IPS-18a (cell line): ENCODE data around the gene XRCC3.

Experiments
- H3K27ac ChIP-seq: one replicate; pipeline ENCODE4 v1.5.1; 2013; ENCODE audit warnings: low read length
- H3K27me3 ChIP-seq: one replicate; pipeline ENCODE4 v1.6.1; 2013; ENCODE audit warnings: mild to moderate bottlenecking, low read length; ENCODE audit not compliant: control insufficient read depth, insufficient read depth
- H3K36me3 ChIP-seq: one replicate; pipeline ENCODE4 v1.6.1; 2013; ENCODE audit warnings: low read depth, low read length; ENCODE audit not compliant: control insufficient read depth
- H3K4me1 ChIP-seq: one replicate; pipeline ENCODE4 v1.6.1; 2013; ENCODE audit warnings: low read depth, low read length; ENCODE audit not compliant: control insufficient read depth
- H3K4me3 ChIP-seq: one replicate; pipeline ENCODE4 v1.5.1; 2013; ENCODE audit warnings: low read length
- H3K9ac ChIP-seq: one replicate; pipeline ENCODE4 v1.6.1; 2013; ENCODE audit warnings: mild to moderate bottlenecking, low read length, moderate library complexity
- H3K9me3 ChIP-seq: one replicate; pipeline ENCODE4 v1.6.1; 2013; ENCODE audit warnings: low read depth, low read length; ENCODE audit not compliant: control insufficient read depth

The XRCC3 gene

DNA sequence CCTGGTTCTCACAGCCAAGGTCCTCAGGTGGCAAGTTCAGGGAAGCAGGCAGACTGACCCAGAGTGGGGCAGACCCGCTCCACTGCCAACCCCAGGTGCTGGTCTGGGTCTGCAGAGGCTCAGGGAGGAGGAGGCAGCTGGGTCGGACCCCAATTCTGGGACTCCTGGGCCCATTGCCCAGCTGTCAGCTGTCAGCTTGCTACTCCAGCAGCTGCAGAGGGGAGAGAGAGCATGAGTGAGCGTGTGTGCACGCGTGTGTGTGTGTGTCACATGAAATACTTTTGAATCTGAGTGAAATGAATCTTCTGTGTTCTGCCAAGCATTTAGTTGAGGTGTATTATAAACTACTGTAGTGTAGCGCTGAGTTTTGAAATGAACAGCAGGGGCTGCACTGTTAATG is 30.8 kb downstream of the XRCC3 start:
- H3K27me3 ChIP-seq: no peaks in the 10 kb centered on the region
- H3K27ac ChIP-seq: no peak overlapping the region
- no peak overlapping the region for H3K4me3 ChIP-seq
- H3K36me3 ChIP-seq: peaks cover 77% of the 10 kb centered on the region
- no peak overlapping the region for H3K9ac ChIP-seq
- H3K4me1 ChIP-seq: no peaks in the 10 kb centered on the region
- no peaks in the 10 kb centered on the region for H3K9me3 ChIP-seq

DNA sequence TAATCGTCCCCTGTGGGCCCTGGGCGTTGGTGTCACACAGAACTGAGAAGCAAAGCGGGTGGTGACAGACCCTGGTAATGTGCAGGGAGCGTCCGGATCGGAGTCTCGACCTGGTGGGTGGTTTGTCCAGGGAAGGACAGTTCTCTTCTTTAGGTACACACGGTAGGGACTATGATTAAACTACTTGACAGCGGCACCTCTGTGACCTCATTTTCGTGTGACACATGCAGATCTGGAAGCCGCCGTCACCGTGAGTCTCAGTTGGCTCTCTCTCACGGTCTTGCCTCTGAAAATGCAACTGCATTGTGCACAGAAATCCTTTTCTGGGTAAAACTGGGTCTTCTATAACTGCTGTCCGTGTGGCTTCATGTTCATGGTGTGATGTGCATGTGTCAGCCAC is 32.1 kb downstream of the XRCC3 start:
- no peaks in the 10 kb centered on the region for H3K27me3 ChIP-seq
- H3K27ac ChIP-seq: no peak overlapping the region
- H3K4me1 ChIP-seq: no peaks in the 10 kb centered on the region
- H3K36me3 ChIP-seq: peaks cover 76% of the 10 kb centered on the region
- H3K9me3 ChIP-seq: no peaks in the 10 kb centered on the region
- H3K9ac ChIP-seq: no peak overlapping the region
- no peak overlapping the region for H3K4me3 ChIP-seq

DNA sequence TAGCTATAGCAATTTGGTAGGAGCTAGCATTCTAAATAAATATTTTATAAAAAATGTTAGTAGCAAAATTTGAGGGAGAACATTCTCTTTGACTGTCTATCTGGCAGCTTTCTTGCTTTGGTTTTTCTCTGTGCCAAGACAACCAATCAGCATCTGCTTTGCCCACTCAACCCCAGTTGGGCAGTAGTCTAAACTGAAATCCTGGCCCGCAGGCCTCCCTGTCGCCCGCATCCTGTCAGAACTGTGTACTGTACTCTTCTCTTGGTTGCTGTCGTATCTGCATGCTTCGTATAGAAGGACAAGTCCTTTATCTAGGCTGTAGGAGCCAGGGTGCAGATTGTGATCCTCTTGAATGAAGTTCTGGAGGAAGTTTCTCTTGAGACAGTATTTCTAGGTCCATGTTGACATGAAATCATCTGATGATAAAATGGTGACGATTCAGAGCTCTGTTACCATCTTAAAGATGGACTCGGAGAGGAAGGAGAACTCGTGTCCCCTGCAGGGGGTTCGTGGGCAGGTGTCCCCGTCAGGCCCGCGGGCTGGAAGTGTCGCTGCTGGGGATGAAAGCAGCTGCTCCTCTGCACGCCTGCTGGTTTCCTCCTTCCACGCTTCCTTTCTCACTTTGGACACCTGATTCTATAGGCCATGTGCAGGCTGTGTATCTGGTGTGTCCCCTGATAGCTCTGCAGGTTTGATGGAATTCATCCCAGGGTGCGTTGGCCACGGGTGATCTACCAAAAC is 34.6 kb downstream of the XRCC3 start:
- Histone ChIP-seq H3K27ac (no peak overlapping the region), H3K36me3 (peaks cover 79% of the 10 kb centered on the region), H3K4me3 (no peak overlapping the region), H3K27me3 (no peaks in the 10 kb centered on the region), H3K4me1 (no peaks in the 10 kb centered on the region), H3K9ac (no peak overlapping the region), H3K9me3 (no peaks in the 10 kb centered on the region)

DNA sequence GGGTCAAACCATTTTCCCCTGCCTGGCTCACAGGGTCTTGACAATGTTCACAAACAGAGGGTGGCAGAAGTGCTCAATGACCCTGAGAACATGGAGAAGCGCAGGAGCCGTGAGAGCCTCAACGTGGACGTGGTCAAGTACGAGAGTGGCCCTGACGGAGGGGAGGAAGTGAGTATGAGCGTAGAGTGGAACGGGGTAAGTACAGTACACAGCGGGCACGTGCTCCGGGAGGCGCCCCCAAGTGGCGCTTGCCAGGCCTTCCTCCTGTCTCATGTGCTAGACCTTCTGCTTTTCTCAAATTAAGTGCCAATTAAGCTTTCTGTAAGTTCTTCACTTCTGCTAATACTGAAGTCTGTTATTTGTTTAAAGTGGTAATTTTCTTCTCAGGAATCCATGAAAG is 35.9 kb downstream of the XRCC3 start:
- Histone ChIP-seq H3K9me3 (no peaks in the 10 kb centered on the region), H3K4me3 (no peak overlapping the region), H3K9ac (no peak overlapping the region), H3K36me3 (peaks cover 84% of the 10 kb centered on the region), H3K4me1 (no peaks in the 10 kb centered on the region), H3K27me3 (no peaks in the 10 kb centered on the region), H3K27ac (no peak overlapping the region)

DNA sequence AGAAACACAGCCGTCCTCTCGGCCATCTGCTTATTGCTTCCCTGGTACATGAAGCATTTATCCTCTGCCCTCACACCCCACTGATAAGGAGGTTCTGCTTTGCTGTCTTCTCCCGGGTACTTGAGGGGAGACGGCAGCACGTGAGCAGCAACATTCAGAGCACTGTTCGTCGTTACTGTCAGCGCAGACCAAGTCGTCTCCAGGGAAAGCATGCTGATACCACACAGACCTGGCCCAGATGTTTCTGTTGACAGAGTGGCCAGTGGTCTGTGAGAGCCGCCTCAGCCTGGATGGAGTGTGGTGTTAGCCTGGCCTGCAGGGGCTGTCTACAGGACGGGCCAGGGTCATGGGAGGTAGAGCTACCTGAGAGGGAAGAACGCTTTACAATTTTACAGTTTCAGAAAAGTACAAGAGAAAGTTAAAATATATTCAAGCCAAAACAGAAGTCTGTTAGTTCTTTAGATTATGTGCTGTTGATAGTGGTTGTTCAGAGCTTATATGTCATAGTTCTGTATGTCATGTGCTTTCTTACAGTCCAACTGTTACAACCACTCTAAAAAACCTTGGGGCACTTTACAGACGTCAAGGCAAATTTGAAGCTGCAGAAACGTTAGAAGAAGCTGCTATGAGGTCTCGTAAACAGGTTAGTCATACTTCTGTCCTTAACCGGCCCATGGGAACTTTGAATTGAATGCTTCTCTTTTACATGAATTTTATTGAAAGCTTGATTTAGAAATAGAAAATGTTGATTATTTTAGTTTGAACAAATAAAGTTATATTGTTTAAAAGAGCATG is 38.2 kb downstream of the XRCC3 start:
- H3K27ac ChIP-seq: no peak overlapping the region
- no peak overlapping the region for H3K4me3 ChIP-seq
- H3K36me3 ChIP-seq: peaks cover 88% of the 10 kb centered on the region
- no peaks in the 10 kb centered on the region for H3K27me3 ChIP-seq
- no peaks in the 10 kb centered on the region for H3K9me3 ChIP-seq
- no peak overlapping the region for H3K9ac ChIP-seq
- H3K4me1 ChIP-seq: no peaks in the 10 kb centered on the region

DNA sequence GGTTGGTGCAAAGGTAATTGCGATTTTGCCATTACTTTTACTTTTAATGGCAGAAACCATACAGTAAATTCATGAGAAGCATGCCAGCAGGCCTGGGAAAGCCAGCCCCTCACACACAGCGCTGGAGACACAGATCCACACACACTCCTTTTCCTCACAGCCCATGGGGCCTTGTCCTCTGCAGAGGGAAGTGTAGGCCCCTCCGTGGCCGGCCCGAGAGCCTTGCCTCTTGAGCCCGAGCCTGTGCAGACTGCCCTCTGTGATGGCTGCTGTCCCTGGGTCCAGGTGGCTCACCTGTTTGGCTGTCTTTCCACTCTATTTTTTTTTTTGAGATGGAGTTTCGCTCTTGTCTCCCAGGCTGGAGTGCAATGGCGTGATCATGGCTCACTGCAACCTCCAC is 39.3 kb downstream of the XRCC3 start:
- H3K9me3 ChIP-seq: no peaks in the 10 kb centered on the region
- H3K4me3 ChIP-seq: no peak overlapping the region
- no peak overlapping the region for H3K9ac ChIP-seq
- H3K27me3 ChIP-seq: no peaks in the 10 kb centered on the region
- H3K27ac ChIP-seq: no peak overlapping the region
- no peaks in the 10 kb centered on the region for H3K4me1 ChIP-seq
- H3K36me3 ChIP-seq: peaks cover 92% of the 10 kb centered on the region

DNA sequence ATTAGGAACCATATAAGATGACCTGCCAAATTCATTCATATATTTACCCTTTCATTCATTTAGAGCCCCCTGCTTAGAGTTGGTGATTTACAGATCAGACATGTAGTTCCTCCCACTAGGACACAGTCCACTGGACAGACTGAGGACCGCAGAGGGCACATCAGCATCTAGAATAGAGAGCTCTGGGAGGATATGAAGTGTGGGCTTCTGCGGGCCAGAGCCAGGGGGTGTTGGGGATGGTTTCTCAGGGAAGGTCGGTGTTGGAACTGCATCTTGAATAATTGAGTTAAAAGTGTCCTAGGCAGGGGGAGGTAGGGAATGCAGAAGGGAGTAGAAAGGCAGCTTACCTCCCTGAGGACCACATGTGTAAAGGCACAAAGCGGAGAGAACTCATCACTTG is 43.3 kb downstream of the XRCC3 start:
- Histone ChIP-seq H3K36me3 (peaks cover 83% of the 10 kb centered on the region), H3K4me1 (no peaks in the 10 kb centered on the region), H3K9ac (no peak overlapping the region), H3K27me3 (no peaks in the 10 kb centered on the region), H3K27ac (no peak overlapping the region), H3K4me3 (no peak overlapping the region), H3K9me3 (no peaks in the 10 kb centered on the region)

DNA sequence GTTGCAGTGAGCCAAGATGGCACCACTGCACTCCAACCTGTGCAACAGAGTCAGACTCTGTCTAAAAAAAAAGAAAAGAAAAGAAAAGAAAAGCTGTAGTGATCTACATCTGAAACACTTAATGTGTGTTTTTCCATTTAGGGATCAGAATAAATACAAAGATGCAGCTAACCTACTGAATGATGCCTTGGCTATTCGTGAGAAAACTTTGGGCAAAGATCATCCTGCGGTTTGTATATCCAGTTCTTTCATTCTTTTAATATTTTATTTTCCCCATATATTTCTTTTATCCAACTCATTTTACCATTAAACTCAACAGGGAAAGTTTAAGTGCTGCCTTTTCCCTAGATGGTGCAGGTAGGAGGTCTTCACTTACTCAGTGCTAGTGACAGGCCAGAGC is 45.9 kb downstream of the XRCC3 start:
- Histone ChIP-seq H3K36me3 (peaks cover 66% of the 10 kb centered on the region), H3K9ac (no peak overlapping the region), H3K4me3 (no peak overlapping the region), H3K27me3 (no peaks in the 10 kb centered on the region), H3K27ac (no peak overlapping the region), H3K9me3 (no peaks in the 10 kb centered on the region), H3K4me1 (no peaks in the 10 kb centered on the region)

DNA sequence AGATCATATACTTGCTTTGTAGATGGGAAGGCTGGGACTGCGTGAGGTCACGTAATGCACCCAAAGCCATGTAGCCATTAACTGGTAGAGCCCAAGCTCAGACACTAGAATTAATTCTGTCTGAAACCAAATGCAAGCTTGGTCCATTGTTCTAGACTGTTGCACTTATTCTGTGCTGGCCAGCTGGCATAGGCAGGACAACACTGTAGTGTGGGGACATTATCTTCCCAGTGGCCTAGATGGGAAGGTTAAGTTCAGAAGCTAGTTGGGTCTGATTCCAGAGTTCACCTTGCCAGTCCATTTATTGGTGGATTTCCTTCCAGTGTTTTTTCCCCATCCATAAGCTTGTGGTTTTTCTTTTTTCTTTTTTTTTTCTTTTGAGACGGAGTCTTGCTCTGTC is 47.1 kb downstream of the XRCC3 start:
- Histone ChIP-seq H3K36me3 (peaks cover 65% of the 10 kb centered on the region), H3K27ac (no peak overlapping the region), H3K9ac (no peak overlapping the region), H3K27me3 (no peaks in the 10 kb centered on the region), H3K4me1 (no peaks in the 10 kb centered on the region), H3K9me3 (no peaks in the 10 kb centered on the region), H3K4me3 (no peak overlapping the region)

DNA sequence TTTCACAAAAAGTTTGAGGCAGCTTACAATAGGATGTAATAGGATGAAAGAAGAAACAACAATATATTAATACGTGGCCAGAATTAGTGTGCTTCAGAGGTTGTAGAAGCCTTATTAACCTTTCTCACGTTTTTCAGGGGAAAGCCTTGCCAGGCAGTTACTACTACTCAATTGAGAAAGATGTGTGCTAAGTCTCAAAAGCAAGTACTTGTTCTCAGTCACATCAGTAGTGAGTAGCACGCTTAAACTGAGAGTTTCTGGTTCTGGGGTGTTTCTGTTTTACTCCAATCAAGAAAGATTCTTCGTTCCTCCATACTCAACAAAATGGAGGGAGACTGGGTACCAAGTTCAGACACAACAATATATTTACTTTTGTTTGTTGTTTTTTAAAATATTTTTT is 47.6 kb downstream of the XRCC3 start:
- no peak overlapping the region for H3K27ac ChIP-seq
- no peak overlapping the region for H3K4me3 ChIP-seq
- H3K4me1 ChIP-seq: no peaks in the 10 kb centered on the region
- H3K27me3 ChIP-seq: no peaks in the 10 kb centered on the region
- no peaks in the 10 kb centered on the region for H3K9me3 ChIP-seq
- no peak overlapping the region for H3K9ac ChIP-seq
- peaks cover 62% of the 10 kb centered on the region for H3K36me3 ChIP-seq

DNA sequence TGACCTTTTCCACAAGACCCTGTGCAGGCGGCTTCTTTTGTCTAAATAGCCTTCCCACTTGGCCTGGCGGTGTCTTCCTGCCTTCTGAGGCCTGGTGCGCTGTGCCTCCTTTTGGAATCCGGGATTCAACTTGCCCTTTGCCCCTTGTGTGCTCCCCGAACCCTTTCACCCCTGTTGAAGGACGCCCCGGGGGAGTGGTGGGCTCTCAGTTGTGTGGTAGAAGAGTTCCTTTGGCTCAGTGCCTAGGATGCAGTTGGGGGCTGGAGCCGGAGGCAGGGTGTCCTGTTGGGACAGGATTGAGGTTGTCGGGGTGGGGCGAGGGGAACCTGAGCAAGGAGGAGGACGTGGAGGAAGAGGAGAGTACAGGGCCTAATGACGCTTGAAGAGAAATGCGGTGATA is 51.7 kb downstream of the XRCC3 start:
- H3K27ac ChIP-seq: no peak overlapping the region
- H3K9ac ChIP-seq: no peak overlapping the region
- no peaks in the 10 kb centered on the region for H3K9me3 ChIP-seq
- H3K36me3 ChIP-seq: peaks cover 49% of the 10 kb centered on the region
- H3K4me1 ChIP-seq: no peaks in the 10 kb centered on the region
- H3K27me3 ChIP-seq: no peaks in the 10 kb centered on the region
- no peak overlapping the region for H3K4me3 ChIP-seq

DNA sequence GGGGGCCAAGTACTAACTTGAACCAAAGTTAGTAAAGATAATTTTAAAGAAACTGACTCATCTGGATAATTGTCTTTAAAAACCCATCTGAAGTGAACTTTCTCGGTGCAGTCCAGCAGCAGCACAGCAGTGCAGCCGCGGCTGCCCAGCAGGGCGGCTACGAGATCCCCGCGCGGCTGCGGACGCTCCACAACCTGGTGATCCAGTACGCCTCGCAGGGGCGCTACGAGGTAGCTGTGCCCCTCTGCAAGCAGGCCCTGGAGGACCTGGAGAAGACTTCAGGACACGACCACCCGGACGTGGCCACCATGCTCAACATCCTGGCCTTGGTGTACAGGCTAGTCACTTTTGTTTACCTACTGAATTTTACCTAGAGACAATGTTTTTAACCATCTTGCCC is 52.7 kb downstream of the XRCC3 start:
- H3K27me3 ChIP-seq: no peaks in the 10 kb centered on the region
- peaks cover 49% of the 10 kb centered on the region for H3K36me3 ChIP-seq
- no peak overlapping the region for H3K4me3 ChIP-seq
- H3K9me3 ChIP-seq: no peaks in the 10 kb centered on the region
- no peak overlapping the region for H3K27ac ChIP-seq
- no peak overlapping the region for H3K9ac ChIP-seq
- H3K4me1 ChIP-seq: no peaks in the 10 kb centered on the region
